HEK293T (cell line): ENCODE results near the gene LYAR.
A peak's percentile ranks its signal among the peaks of the same experiment; 100 is the strongest.

Experiments
- CTCF ChIA-PET: fragments of 350-600 bp; formaldehyde crosslinking; extraction: SDS; loops from one replicate; lab custom pipeline; 2021; ENCODE audit warnings: antibody characterized with exemption, inconsistent platforms; lab: Yijun Ruan, JAX
- POLR2A ChIA-PET: fragments of 350-600 bp; formaldehyde crosslinking; extraction: SDS; loops from one replicate; lab custom pipeline; 2020; ENCODE audit warnings: antibody characterized with exemption, inconsistent platforms; lab: Yijun Ruan, JAX
- DNase-seq: peaks from one replicate; pipeline ENCODE4 v3.0.0; 2012; ENCODE audit warnings: mixed read lengths; ENCODE audit errors: extremely low spot score
- ARNT ChIP-seq: fragments of 450-650 bp; IDR thresholded peaks from 2 replicates; pipeline ENCODE4 v1.6.1; 2017; ENCODE audit warnings: mild to moderate bottlenecking
- BHLHE40 ChIP-seq: fragments of 450-650 bp; IDR thresholded peaks from 2 replicates; pipeline ENCODE4 v1.6.1; 2016; ENCODE audit warnings: mild to moderate bottlenecking, moderate library complexity, borderline replicate concordance
- CTBP1 ChIP-seq: fragments of 450-650 bp; IDR thresholded peaks from 2 replicates; pipeline ENCODE4 v1.6.1; 2016; ENCODE audit warnings: borderline replicate concordance
- ELF4 ChIP-seq: fragments of 450-650 bp; IDR thresholded peaks from 2 replicates; pipeline ENCODE4 v1.6.1; 2017; ENCODE audit warnings: antibody characterized with exemption
- FOXA1 ChIP-seq: fragments of 450-650 bp; IDR thresholded peaks from 2 replicates; pipeline ENCODE4 v1.6.1; 2016; ENCODE audit warnings: mild to moderate bottlenecking
- FOXK2 ChIP-seq: fragments of 450-650 bp; IDR thresholded peaks from 2 replicates; pipeline ENCODE4 v1.6.1; 2016; ENCODE audit warnings: mild to moderate bottlenecking
- FOXM1 ChIP-seq: fragments of 450-650 bp; IDR thresholded peaks from 2 replicates; pipeline ENCODE4 v1.6.1; 2017; ENCODE audit warnings: mild to moderate bottlenecking, borderline replicate concordance
- HDGF ChIP-seq: fragments of 450-650 bp; IDR thresholded peaks from 2 replicates; pipeline ENCODE4 v1.6.1; 2017; ENCODE audit warnings: antibody characterized with exemption, borderline replicate concordance
- L3MBTL2 ChIP-seq: fragments of 450-650 bp; conservative IDR thresholded peaks from 2 replicates; pipeline ENCODE4 v1.6.1; 2016; ENCODE audit warnings: mild to moderate bottlenecking
- LEF1 ChIP-seq: fragments of 450-650 bp; IDR thresholded peaks from 2 replicates; pipeline ENCODE4 v1.6.1; 2017; ENCODE audit warnings: mild to moderate bottlenecking, borderline replicate concordance
- NFRKB ChIP-seq: fragments of 450-650 bp; IDR thresholded peaks from 2 replicates; pipeline ENCODE4 v1.6.1; 2016; ENCODE audit warnings: mild to moderate bottlenecking, moderate library complexity
- SP1 ChIP-seq: fragments of 450-650 bp; IDR thresholded peaks from 2 replicates; pipeline ENCODE4 v1.6.1; 2017
- SUZ12 ChIP-seq: fragments of 450-650 bp; IDR thresholded peaks from 2 replicates; pipeline ENCODE4 v1.6.1; 2016; ENCODE audit warnings: mild to moderate bottlenecking
- TARDBP ChIP-seq: fragments of 450-650 bp; IDR thresholded peaks from 2 replicates; pipeline ENCODE4 v1.6.1; 2016
- ZNF384 ChIP-seq: fragments of 450-650 bp; IDR thresholded peaks from 2 replicates; pipeline ENCODE4 v1.6.1; 2016
- TF ChIP-seq, protein P1 (sequence below): fragments of 450-650 bp; IDR thresholded peaks from 2 replicates; pipeline ENCODE4 v1.6.1; 2016

The LYAR gene, protein sequence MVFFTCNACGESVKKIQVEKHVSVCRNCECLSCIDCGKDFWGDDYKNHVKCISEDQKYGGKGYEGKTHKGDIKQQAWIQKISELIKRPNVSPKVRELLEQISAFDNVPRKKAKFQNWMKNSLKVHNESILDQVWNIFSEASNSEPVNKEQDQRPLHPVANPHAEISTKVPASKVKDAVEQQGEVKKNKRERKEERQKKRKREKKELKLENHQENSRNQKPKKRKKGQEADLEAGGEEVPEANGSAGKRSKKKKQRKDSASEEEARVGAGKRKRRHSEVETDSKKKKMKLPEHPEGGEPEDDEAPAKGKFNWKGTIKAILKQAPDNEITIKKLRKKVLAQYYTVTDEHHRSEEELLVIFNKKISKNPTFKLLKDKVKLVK

DNA sequence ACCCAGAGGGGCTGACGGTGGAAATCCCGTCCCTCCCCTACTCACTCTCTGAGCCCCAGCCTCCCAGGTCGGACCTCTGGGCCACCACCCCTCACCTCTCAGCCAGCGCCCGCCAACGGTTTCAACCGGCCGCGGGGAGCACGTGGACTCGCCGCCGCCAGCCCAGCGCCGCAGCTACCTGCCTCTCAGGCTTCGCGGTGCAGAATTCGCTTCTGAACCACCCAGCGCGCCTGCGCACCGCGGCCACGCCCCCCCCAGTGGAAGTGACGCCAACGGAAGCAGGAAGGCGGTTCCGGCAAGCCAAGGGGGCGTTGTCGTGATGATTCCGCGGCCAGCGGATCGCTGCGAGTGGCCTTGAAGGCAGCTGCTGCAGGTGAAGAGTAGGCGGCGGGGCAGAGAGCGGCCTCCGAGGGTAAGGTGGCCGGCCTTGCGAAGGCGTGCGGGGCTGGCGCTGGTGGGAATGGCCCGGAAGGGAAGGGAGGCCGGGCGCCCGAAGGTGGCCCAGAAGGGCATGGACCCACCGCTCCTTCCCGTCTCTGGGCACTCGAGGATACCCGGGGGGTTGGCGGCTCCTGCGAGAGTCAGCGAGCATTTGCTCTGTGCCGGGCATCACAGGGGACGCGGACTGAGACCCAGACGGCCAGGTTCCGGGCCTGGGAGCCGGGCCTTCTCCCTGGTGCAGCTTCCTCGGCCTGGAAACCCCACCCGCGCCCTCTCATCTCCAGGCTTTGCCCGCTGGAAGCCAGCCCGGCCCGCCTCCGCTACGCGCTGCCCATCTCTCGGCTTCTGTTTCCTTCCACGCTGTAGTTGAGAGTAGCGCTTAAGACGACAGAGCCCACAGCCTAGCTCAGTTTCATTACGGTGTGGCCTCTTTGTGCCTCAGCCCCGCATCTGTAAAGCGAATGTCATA, at the start of gene LYAR, which contains the start of gene ZBTB49:
Gene LYAR (minus strand): TSS at position 214 of the 910 bp plus-strand sequence. CDS start 6,412 bp downstream, outside the sequence.
Gene ZBTB49 (plus strand): TSS at position 311 of the 910 bp plus-strand sequence. CDS start 9,695 bp downstream, outside the sequence.
- CTCF ChIA-PET: no interaction called here
- no peak for TF ChIP-seq SP1
- no peak for TF ChIP-seq FOXM1
- peak; percentile 81 for TF ChIP-seq L3MBTL2
- TF ChIP-seq SUZ12: no peak
- TF ChIP-seq, protein P1, sequence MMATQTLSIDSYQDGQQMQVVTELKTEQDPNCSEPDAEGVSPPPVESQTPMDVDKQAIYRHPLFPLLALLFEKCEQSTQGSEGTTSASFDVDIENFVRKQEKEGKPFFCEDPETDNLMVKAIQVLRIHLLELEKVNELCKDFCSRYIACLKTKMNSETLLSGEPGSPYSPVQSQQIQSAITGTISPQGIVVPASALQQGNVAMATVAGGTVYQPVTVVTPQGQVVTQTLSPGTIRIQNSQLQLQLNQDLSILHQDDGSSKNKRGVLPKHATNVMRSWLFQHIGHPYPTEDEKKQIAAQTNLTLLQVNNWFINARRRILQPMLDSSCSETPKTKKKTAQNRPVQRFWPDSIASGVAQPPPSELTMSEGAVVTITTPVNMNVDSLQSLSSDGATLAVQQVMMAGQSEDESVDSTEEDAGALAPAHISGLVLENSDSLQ: no peak
- TF ChIP-seq FOXA1: no peak
- DNase-seq: peak; percentile 98
- POLR2A ChIA-PET: interaction anchor here (0.6 to 1.4 kb wide), 8 partner anchors 10 to 48 kb away, joined by 3 to 6 read pairs (median 4); partner anchors contain the start of gene TMEM128

DNA sequence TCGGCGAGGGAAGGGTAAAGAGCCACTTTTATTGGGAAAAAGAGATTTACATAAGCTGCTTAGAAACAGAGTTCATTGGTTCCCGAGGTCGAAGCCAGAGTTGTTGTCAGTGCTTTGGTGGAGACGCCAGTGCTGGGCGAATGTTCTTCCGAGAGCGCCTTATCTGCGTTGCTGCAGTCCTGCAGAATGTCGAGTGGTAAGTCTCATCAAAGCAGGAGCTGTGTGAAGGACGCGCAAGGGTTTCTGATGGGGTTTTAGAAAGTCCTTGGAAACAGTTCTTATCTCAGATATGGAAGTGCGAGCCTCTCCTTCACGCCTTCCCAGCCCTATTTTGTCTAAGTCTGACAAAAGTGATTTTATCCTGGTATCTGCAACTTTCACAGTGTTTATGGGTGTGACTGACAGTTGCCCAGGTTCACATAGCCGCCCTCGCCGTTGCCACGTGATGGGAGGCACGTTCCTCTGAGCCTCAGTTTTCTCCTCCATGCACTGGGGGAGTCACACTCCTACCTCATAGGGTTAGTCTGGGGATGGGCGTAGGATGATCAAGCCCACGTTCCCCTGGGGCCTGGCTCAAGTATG, 49.6 kb upstream of the LYAR start:
- POLR2A ChIA-PET: interaction anchor here (0.6 kb wide), 1 partner anchor 91 kb away, joined by 3 read pairs; the partner anchor contains the start of gene TMEM128
- no peak for TF ChIP-seq FOXA1
- TF ChIP-seq, protein P1: no peak
- TF ChIP-seq TARDBP: no peak
- no peak for TF ChIP-seq FOXM1
- TF ChIP-seq ZNF384: no peak
- TF ChIP-seq SP1: no peak
- TF ChIP-seq LEF1: no peak
- no peak for TF ChIP-seq CTBP1
- CTCF ChIA-PET: no interaction called here
- no peak for DNase-seq

DNA sequence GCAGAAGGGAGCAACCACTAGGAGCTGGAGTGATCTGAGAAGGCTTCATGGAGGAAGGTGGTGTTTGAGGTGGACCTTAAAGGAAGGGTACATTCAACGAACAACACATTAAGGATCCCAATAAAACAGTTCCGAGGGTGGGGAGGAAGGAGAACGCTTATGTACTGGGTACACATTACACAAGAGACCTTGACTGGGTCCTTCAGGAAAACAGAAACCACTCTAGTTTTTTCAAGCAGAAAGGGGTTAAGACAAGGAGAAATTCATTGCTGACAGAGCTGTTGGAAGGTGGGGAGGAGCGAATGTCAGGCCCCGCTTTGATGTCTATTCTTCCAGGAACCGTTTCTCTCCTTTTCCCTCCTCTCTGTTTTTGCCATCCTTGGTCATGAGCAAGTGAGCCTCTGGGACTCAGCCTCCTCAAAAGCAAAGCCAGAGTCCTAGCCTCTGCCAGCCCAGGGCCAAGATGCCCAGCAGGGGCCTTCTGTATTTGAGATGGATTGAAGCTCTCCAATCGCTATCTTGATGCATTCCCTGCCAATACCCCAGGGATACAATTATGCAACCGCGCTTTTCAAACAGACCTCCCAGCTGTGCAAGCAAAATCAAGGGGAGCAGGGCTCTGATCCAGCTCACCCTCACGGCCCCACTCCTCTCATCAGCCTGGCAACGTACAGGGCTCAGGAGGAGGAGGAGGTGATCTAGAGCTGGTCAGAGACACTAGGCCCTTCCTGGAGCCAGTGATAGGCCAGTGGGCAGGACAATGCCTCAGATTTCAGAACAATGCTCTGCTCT, 48.5 kb upstream of the LYAR start:
- ChIA-PET CTCF (interaction anchor here (0.7 to 1.3 kb wide), 2 partner anchors 79 to 86 kb away, joined by 3 to 4 read pairs; no protein-coding TSS in a partner anchor), POLR2A (interaction anchor here (0.6 to 1.7 kb wide), 2 partner anchors 17 to 48 kb away, joined by 3 to 4 read pairs; partner anchors contain the start of genes LYAR and ZBTB49)
- TF ChIP-seq, protein P1: no peak
- TF ChIP-seq SP1 (no peak), L3MBTL2 (no peak), HDGF (no peak), FOXA1 (no peak), NFRKB (no peak), TARDBP (no peak), ZNF384 (no peak), ELF4 (no peak), FOXM1 (no peak), BHLHE40 (no peak), CTBP1 (no peak), LEF1 (no peak), SUZ12 (no peak), ARNT (no peak), FOXK2 (no peak)
- DNase-seq: no peak

DNA sequence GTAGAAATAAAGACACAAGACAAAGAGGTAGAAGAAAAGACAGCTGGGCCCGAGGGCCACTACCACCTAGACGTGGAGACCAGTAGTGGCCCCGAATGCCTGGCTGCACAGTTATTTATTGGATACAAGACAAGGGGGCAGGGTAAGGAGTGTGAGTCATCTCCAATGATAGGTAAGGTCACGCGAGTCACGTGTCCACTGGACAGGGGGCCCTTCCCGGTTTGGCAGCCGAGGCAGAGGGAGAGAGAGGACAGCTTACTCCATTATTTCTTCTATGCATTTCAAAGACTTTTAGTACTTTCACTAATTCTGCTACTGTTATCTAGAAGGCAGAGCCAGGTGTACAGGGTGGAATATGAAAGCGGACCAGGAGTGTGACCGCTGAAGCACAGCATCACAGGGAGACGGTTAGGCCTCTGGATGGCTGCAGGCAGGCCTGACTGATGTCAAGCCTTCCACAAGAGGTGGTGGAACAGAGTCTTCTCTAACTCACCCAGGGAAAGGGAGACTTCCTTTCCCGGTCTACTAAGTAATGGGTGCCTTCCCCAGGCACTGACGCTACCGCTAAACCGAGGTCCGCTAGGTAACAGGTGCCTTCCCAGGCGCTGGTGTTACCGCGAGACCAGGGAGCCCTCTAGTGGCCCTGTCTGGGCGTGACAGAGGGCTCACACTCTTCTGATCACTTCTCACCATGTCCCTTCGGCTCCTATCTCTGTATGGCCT, 45.0 kb upstream of the LYAR start:
- peak; percentile 56 for DNase-seq
- no peak for TF ChIP-seq FOXM1
- TF ChIP-seq SP1: no peak
- no peak for TF ChIP-seq ARNT
- TF ChIP-seq LEF1: no peak
- TF ChIP-seq SUZ12: no peak
- TF ChIP-seq FOXK2: no peak
- TF ChIP-seq ELF4: no peak
- TF ChIP-seq NFRKB: no peak
- no peak for TF ChIP-seq FOXA1
- TF ChIP-seq, protein P1: no peak
- no peak for TF ChIP-seq ZNF384
- TF ChIP-seq TARDBP: no peak
- TF ChIP-seq CTBP1: no peak
- no peak for TF ChIP-seq HDGF
- POLR2A ChIA-PET: no interaction called here
- CTCF ChIA-PET: interaction anchor here (1.6 kb wide), 1 partner anchor 75 kb away, joined by 6 read pairs; no protein-coding TSS in a partner anchor
